Type B pancreatic cell (in vitro differentiated cells): ENCODE measurements around the gene HYKK. TPM values are rescaled to one million over a fixed set of nuclear protein-coding genes. Genes with fewer than 3 reads are reported as not detected.
"Not testable (repeated sequence)": the region's sequence is repeated elsewhere in the genome, so short reads cannot be mapped to it uniquely, and the experiment has no call there.

Experiments used
- DNase-seq: peaks from one replicate; pipeline ENCODE4 v3.0.0; 2021; ENCODE audit warnings: mixed read lengths; ENCODE audit not compliant: unreplicated experiment; ENCODE audit errors: extremely low spot score
- H3K27ac Mint-ChIP-seq: 2 replicates; pipeline ENCODE4 v1.8.0; 2021; ENCODE audit warnings: mild to moderate bottlenecking, mixed read lengths
- H3K27me3 Mint-ChIP-seq: 2 replicates; pipeline ENCODE4 v1.8.0; 2021; ENCODE audit warnings: mixed read lengths
- H3K36me3 Mint-ChIP-seq: 2 replicates; pipeline ENCODE4 v1.8.0; 2021; ENCODE audit warnings: mixed read lengths
- H3K4me1 Mint-ChIP-seq: one replicate; pipeline ENCODE4 v1.8.0; 2021; ENCODE audit warnings: mixed read lengths; ENCODE audit not compliant: unreplicated experiment
- H3K4me3 Mint-ChIP-seq: 2 replicates; pipeline ENCODE4 v1.8.0; 2021; ENCODE audit warnings: mild to moderate bottlenecking, mixed read lengths
- H3K9me3 Mint-ChIP-seq: 2 replicates; pipeline ENCODE4 v1.8.0; 2021; ENCODE audit warnings: mixed read lengths
- CTCF ChIP-seq: fragments of 200-600 bp; sonication (generic); conservative IDR thresholded peaks from 2 replicates; pipeline ENCODE4 v1.5.0; 2021; ENCODE audit warnings: antibody characterized with exemption, mild to moderate bottlenecking
- total RNA-seq: library from RNA; stranded (reverse); gene quantifications from 2 replicates; pipeline ENCODE4 v1.2.1, GENCODE V29; 2021; ENCODE audit warnings: low replicate concordance

The HYKK gene
- total RNA-seq, 1 donor from 2014 or later, result 6.8 TPM

DNA sequence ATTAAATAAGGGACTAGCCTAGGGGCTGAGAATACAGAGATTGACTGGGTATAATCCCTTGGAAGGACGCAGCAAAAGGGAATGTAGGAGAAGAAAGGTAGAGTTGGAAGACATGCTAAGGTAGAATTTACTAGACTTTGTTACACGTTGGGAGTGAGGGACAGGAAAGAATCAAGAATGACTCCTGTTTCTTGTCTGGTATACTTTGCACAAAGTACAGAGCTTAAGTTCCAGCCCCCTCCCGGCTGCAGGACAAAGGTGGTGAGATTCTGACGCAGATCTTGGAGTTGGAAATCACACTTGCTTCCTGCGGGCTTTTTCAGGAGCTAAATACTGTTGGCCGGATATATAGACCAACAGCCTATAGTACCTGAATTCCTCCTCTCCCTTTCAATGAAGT lies 895 bp downstream of the HYKK start:
- no peaks in the 10 kb centered on the region for H3K9me3 Mint-ChIP-seq
- no peak for TF ChIP-seq CTCF
- no peaks in the 10 kb centered on the region for H3K36me3 Mint-ChIP-seq
- H3K27me3 Mint-ChIP-seq, result peaks cover 13% of the 10 kb centered on the region
- peak overlapping the region; percentile 91 for H3K4me3 Mint-ChIP-seq
- no peak for DNase-seq
- H3K27ac Mint-ChIP-seq, result peak overlapping the region; percentile 55
- H3K4me1 Mint-ChIP-seq, result peaks cover 5% of the 10 kb centered on the region

DNA sequence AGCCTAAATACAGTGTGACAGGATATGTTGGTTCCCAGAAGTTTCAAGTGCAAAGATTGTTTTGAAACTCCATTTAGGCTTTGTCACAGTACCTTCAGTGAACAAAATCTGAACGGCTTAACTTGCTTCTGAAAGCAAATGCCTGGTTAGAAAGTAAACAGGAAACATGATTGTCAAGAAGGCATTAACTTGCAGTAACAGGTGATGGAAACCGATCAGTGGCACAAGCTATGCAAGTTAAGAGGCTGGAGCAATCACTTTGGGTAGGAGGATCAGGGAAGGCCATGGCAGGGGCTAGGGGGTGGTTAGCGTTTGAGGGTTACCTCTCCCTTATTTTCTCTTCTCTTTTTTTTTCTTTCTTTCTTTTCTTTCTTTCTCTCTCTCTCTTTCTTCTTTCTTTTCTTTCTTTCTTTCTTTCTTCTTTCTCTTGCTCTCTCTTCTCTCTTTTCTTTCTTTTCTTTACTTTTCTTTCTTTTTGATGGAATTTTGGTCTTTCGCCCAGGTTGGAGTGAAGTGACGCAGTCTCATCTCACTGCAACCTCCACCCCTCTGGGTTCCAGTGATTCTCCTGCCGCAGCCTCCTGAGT lies 2.4 kb downstream of the HYKK start:
- no peak for TF ChIP-seq CTCF
- peaks cover 5% of the 10 kb centered on the region for H3K4me1 Mint-ChIP-seq
- DNase-seq, result no peak
- peaks cover 13% of the 10 kb centered on the region for H3K27me3 Mint-ChIP-seq
- no peak overlapping the region for H3K27ac Mint-ChIP-seq
- no peaks in the 10 kb centered on the region for H3K9me3 Mint-ChIP-seq
- H3K36me3 Mint-ChIP-seq, result no peaks in the 10 kb centered on the region
- no peak overlapping the region for H3K4me3 Mint-ChIP-seq

DNA sequence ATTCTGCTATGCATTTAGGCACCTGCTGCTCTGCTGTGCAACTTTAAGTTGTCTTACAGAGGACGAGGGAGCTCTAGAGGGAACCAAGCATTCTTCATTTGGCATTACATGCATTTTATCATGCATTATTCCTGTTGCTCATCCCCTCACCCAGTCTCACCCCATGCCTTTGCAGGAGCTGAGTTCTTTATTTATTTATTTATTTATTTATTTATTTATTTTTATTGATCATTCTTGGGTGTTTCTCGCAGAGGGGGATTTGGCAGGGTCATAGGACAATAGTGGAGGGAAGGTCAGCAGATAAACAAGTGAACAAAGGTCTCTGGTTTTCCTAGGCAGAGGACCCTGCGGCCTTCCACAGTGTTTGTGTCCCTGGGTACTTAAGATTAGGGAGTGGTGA lies 12.7 kb downstream of the HYKK start:
- not testable (repeated sequence) for H3K4me3 Mint-ChIP-seq, H3K36me3 Mint-ChIP-seq, DNase-seq, H3K27me3 Mint-ChIP-seq, H3K27ac Mint-ChIP-seq, H3K9me3 Mint-ChIP-seq, H3K4me1 Mint-ChIP-seq

DNA sequence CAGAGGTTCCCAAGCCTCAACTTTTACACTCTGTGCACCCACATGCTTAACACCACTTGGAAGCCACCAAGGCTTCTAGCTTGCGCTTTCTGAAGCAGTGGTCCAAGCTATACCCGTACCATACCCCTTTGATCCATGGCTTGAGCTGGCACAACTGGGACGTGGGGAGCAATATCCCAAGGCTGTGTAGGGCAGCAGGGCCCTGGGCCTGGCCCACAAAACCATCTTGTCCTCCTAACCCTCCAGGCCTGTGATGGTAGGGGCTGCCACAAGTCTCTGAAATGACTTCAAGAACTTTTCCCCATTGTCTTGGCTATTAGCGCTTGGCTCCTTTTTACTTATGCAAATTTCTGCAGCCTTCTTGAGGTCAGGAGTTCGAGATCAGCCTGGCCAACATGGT lies 16.9 kb downstream of the HYKK start:
- no peak for TF ChIP-seq CTCF
- Mint-ChIP-seq H3K27ac (no peak overlapping the region), H3K4me3 (no peak overlapping the region)

DNA sequence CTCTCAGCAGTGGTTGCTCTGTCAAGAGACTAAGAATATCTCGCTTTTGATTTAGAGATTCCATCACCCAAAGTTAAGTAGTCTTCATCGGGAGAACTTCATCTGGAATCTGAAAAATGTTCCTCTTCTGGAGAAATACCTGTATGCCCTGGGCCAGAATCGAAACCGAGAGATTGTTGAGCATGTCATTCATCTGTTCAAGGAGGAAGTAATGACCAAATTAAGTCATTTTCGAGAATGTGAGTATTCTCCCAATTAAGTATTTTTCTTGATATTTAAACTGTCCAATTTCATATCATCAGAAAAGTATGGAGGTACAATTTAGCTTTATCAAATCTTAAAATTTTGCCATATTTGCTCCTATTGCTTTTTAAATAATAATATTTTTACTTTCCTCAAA lies 19.9 kb downstream of the HYKK start:
- no peak for TF ChIP-seq CTCF
- H3K4me1 Mint-ChIP-seq, result no peaks in the 10 kb centered on the region
- no peak for DNase-seq
- H3K9me3 Mint-ChIP-seq, result no peaks in the 10 kb centered on the region
- H3K4me3 Mint-ChIP-seq, result no peak overlapping the region
- H3K36me3 Mint-ChIP-seq, result no peaks in the 10 kb centered on the region
- no peaks in the 10 kb centered on the region for H3K27me3 Mint-ChIP-seq
- no peak overlapping the region for H3K27ac Mint-ChIP-seq

More for the DNA sequence above, 16.9 kb downstream of the HYKK start:
- Mint-ChIP-seq H3K4me1 (no peaks in the 10 kb centered on the region), H3K36me3 (no peaks in the 10 kb centered on the region), H3K27me3 (no peaks in the 10 kb centered on the region), H3K9me3 (no peaks in the 10 kb centered on the region)
- DNase-seq, result no peak

- Mint-ChIP-seq H3K4me3 (no peak overlapping the region), H3K27me3 (no peaks in the 10 kb centered on the region), H3K27ac (no peak overlapping the region), H3K9me3 (no peaks in the 10 kb centered on the region), H3K36me3 (no peaks in the 10 kb centered on the region), H3K4me1 (no peaks in the 10 kb centered on the region)
- DNase-seq, result no peak
- TF ChIP-seq CTCF, result no peak
Measured at GRCh38 chr15:78533331-78533730, 26.0 kb downstream of the HYKK start.
